ENCODE data around the gene TEKT1.

DNA sequence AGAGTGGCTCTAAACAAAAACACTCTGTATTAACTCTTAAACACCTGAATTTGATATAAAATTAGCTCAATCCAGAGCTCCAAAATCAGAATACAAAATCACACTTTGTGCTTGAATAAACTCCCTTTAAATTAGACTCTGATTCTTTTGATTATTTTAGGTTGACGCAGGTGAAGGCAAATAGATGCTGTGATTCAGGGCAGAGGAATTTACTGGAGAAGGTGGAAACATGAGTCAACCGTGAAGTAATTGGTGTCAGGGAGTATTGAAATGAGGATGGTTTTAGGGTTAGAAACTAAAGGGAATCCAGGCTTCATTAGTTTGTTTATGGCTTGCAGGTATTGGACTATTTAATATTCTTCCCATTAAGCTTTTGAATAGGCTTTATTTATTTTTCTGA, 37.1 kb upstream of the TEKT1 start:
- TF ChIP-seq, protein P1, sequence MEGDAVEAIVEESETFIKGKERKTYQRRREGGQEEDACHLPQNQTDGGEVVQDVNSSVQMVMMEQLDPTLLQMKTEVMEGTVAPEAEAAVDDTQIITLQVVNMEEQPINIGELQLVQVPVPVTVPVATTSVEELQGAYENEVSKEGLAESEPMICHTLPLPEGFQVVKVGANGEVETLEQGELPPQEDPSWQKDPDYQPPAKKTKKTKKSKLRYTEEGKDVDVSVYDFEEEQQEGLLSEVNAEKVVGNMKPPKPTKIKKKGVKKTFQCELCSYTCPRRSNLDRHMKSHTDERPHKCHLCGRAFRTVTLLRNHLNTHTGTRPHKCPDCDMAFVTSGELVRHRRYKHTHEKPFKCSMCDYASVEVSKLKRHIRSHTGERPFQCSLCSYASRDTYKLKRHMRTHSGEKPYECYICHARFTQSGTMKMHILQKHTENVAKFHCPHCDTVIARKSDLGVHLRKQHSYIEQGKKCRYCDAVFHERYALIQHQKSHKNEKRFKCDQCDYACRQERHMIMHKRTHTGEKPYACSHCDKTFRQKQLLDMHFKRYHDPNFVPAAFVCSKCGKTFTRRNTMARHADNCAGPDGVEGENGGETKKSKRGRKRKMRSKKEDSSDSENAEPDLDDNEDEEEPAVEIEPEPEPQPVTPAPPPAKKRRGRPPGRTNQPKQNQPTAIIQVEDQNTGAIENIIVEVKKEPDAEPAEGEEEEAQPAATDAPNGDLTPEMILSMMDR (IDR thresholded peaks at IDR 0.05), result no peak
- TF ChIP-seq EP300 (IDR thresholded peaks at IDR 0.05), result no peak
- no peak for TF ChIP-seq POLR2AphosphoS5 (IDR thresholded peaks at IDR 0.05)
